Muscle layer of colon (tissue), 2 donors: ENCODE measurements around the gene ST6GALNAC3.

Source experiments
- H3K27ac ChIP-seq: one replicate; pipeline ENCODE4 v1.7.0; 2013; ENCODE audit warnings: low read depth, mild to moderate bottlenecking, low read length, moderate library complexity
- H3K27me3 ChIP-seq, 2 donors: one replicate each; pipeline ENCODE4 v1.7.0; 2013; ENCODE audit warnings: low read length in 2 of 2, mild to moderate bottlenecking in 2 of 2; ENCODE audit not compliant: insufficient read depth in 2 of 2, control insufficient read depth in 1 of 2
- H3K36me3 ChIP-seq: one replicate; pipeline ENCODE4 v1.7.0; 2013; ENCODE audit warnings: mild to moderate bottlenecking, low read length; ENCODE audit not compliant: insufficient read depth
- H3K4me1 ChIP-seq: one replicate; pipeline ENCODE4 v1.7.0; 2013; ENCODE audit warnings: mild to moderate bottlenecking, low read length; ENCODE audit not compliant: insufficient read depth
- H3K4me3 ChIP-seq, 2 donors: one replicate each; pipeline ENCODE4 v1.7.0; 2013; ENCODE audit warnings: low read length in 2 of 2, low read depth in 1 of 2, mild to moderate bottlenecking in 1 of 2, moderate library complexity in 1 of 2
- H3K9ac ChIP-seq: one replicate; pipeline ENCODE4 v1.7.0; 2013; ENCODE audit warnings: low read length
- H3K9me3 ChIP-seq: one replicate; pipeline ENCODE4 v1.7.0; 2013; ENCODE audit warnings: mild to moderate bottlenecking, low read length
- donor health status: abdominal sarcoma.
- donor health status: Adenocarcinoma of cecum.

Gene ST6GALNAC3

GRCh38 chr1:76371941-76372340, 297.4 kb downstream of the ST6GALNAC3 start:
- no peaks in the 10 kb centered on the region for H3K4me1 ChIP-seq
- no peak overlapping the region for H3K4me3 ChIP-seq
- no peak overlapping the region for H3K27ac ChIP-seq
- no peak overlapping the region for H3K9ac ChIP-seq
- no peaks in the 10 kb centered on the region for H3K27me3 ChIP-seq
- H3K36me3 ChIP-seq: no peaks in the 10 kb centered on the region
- H3K9me3 ChIP-seq: no peaks in the 10 kb centered on the region

GRCh38 chr1:76374086-76374485, 299.5 kb downstream of the ST6GALNAC3 start:
- H3K36me3 ChIP-seq: no peaks in the 10 kb centered on the region

GRCh38 chr1:76377247-76377646, 302.7 kb downstream of the ST6GALNAC3 start:
- no peaks in the 10 kb centered on the region for H3K4me1 ChIP-seq
- no peaks in the 10 kb centered on the region for H3K9me3 ChIP-seq
- H3K9ac ChIP-seq: no peak overlapping the region
- no peak overlapping the region for H3K27ac ChIP-seq
- H3K27me3 ChIP-seq: no peaks in the 10 kb centered on the region
- no peaks in the 10 kb centered on the region for H3K36me3 ChIP-seq
- H3K4me3 ChIP-seq: no peak overlapping the region

More at GRCh38 chr1:76374086-76374485, 299.5 kb downstream of the ST6GALNAC3 start:
- no peaks in the 10 kb centered on the region for H3K4me1 ChIP-seq
- H3K27me3 ChIP-seq: no peaks in the 10 kb centered on the region
- no peaks in the 10 kb centered on the region for H3K9me3 ChIP-seq
- H3K27ac ChIP-seq: no peak overlapping the region
- no peak overlapping the region for H3K9ac ChIP-seq
- no peak overlapping the region for H3K4me3 ChIP-seq

GRCh38 chr1:76379506-76379905, 305.0 kb downstream of the ST6GALNAC3 start:
- no peak overlapping the region for H3K9ac ChIP-seq
- H3K4me1 ChIP-seq: no peaks in the 10 kb centered on the region
- no peak overlapping the region for H3K4me3 ChIP-seq
- no peaks in the 10 kb centered on the region for H3K36me3 ChIP-seq
- H3K27me3 ChIP-seq: no peaks in the 10 kb centered on the region
- no peaks in the 10 kb centered on the region for H3K9me3 ChIP-seq
- H3K27ac ChIP-seq: no peak overlapping the region

GRCh38 chr1:76381450-76382097, 307.0 kb downstream of the ST6GALNAC3 start:
- H3K9me3 ChIP-seq: no peaks in the 10 kb centered on the region
- no peaks in the 10 kb centered on the region for H3K4me1 ChIP-seq
- H3K27ac ChIP-seq: no peak overlapping the region
- H3K4me3 ChIP-seq: no peak overlapping the region
- H3K36me3 ChIP-seq: no peaks in the 10 kb centered on the region
- no peak overlapping the region for H3K9ac ChIP-seq
- no peaks in the 10 kb centered on the region for H3K27me3 ChIP-seq

GRCh38 chr1:76388261-76388660, 313.7 kb downstream of the ST6GALNAC3 start:
- Histone ChIP-seq H3K27me3 (no peaks in the 10 kb centered on the region), H3K36me3 (no peaks in the 10 kb centered on the region), H3K9me3 (no peaks in the 10 kb centered on the region), H3K27ac (no peak overlapping the region), H3K4me3 (no peak overlapping the region), H3K9ac (no peak overlapping the region), H3K4me1 (no peaks in the 10 kb centered on the region)

- H3K4me3 ChIP-seq: no peak overlapping the region
- no peaks in the 10 kb centered on the region for H3K9me3 ChIP-seq
- no peak overlapping the region for H3K27ac ChIP-seq
- H3K9ac ChIP-seq: no peak overlapping the region
- no peaks in the 10 kb centered on the region for H3K4me1 ChIP-seq
- no peaks in the 10 kb centered on the region for H3K36me3 ChIP-seq
- no peaks in the 10 kb centered on the region for H3K27me3 ChIP-seq
These were observed 315.9 kb downstream of the ST6GALNAC3 start for GRCh38 chr1:76390456-76390855.

- Histone ChIP-seq H3K4me3 (no peak overlapping the region), H3K9me3 (no peaks in the 10 kb centered on the region), H3K9ac (no peak overlapping the region), H3K4me1 (no peaks in the 10 kb centered on the region), H3K27ac (no peak overlapping the region), H3K27me3 (no peaks in the 10 kb centered on the region), H3K36me3 (no peaks in the 10 kb centered on the region)
These were observed 320.5 kb downstream of the ST6GALNAC3 start for GRCh38 chr1:76395059-76395458.

- H3K9me3 ChIP-seq: no peaks in the 10 kb centered on the region
- no peaks in the 10 kb centered on the region for H3K4me1 ChIP-seq
These were observed 327.6 kb downstream of the ST6GALNAC3 start for GRCh38 chr1:76402128-76402527.

GRCh38 chr1:76408303-76408702, 333.8 kb downstream of the ST6GALNAC3 start:
- no peaks in the 10 kb centered on the region for H3K4me1 ChIP-seq

More at GRCh38 chr1:76402128-76402527, 327.6 kb downstream of the ST6GALNAC3 start:
- Histone ChIP-seq H3K27me3 (no peaks in the 10 kb centered on the region), H3K9ac (no peak overlapping the region), H3K36me3 (no peaks in the 10 kb centered on the region), H3K4me3 (no peak overlapping the region), H3K27ac (no peak overlapping the region)

GRCh38 chr1:76410499-76410898, 336.0 kb downstream of the ST6GALNAC3 start:
- no peaks in the 10 kb centered on the region for H3K9me3 ChIP-seq
- H3K4me3 ChIP-seq: no peak overlapping the region
- H3K9ac ChIP-seq: no peak overlapping the region
- no peaks in the 10 kb centered on the region for H3K36me3 ChIP-seq
- H3K27ac ChIP-seq: no peak overlapping the region
- H3K27me3 ChIP-seq: no peaks in the 10 kb centered on the region
- H3K4me1 ChIP-seq: no peaks in the 10 kb centered on the region

More at GRCh38 chr1:76408303-76408702, 333.8 kb downstream of the ST6GALNAC3 start:
- Histone ChIP-seq H3K9ac (no peak overlapping the region), H3K27ac (no peak overlapping the region), H3K27me3 (no peaks in the 10 kb centered on the region), H3K9me3 (no peaks in the 10 kb centered on the region), H3K4me3 (no peak overlapping the region), H3K36me3 (no peaks in the 10 kb centered on the region)

GRCh38 chr1:76418531-76418930, 344.0 kb downstream of the ST6GALNAC3 start:
- Histone ChIP-seq H3K27ac (no peak overlapping the region), H3K9ac (no peak overlapping the region), H3K36me3 (no peaks in the 10 kb centered on the region), H3K9me3 (no peaks in the 10 kb centered on the region), H3K4me1 (no peaks in the 10 kb centered on the region), H3K4me3 (no peak overlapping the region), H3K27me3 (no peaks in the 10 kb centered on the region)
